Stimulated activated CD8-positive, alpha-beta memory T cell treated with anti-CD3 and anti-CD28 coated beads, Interleukin-4, amount 100 ng/mL, for 24 hours (primary cell): ENCODE measurements around the gene DUSP12.
A peak's percentile ranks its signal among the peaks of the same experiment; 100 is the strongest.
"Not testable (repeated sequence)": the region's sequence is repeated elsewhere in the genome, so short reads cannot be mapped to it uniquely, and the experiment has no call there.

Experiments used
- DNase-seq: peaks from one replicate; pipeline ENCODE4 v3.0.0-alpha.2; 2020; ENCODE audit warnings: low read depth

DUSP12 gene

DNA sequence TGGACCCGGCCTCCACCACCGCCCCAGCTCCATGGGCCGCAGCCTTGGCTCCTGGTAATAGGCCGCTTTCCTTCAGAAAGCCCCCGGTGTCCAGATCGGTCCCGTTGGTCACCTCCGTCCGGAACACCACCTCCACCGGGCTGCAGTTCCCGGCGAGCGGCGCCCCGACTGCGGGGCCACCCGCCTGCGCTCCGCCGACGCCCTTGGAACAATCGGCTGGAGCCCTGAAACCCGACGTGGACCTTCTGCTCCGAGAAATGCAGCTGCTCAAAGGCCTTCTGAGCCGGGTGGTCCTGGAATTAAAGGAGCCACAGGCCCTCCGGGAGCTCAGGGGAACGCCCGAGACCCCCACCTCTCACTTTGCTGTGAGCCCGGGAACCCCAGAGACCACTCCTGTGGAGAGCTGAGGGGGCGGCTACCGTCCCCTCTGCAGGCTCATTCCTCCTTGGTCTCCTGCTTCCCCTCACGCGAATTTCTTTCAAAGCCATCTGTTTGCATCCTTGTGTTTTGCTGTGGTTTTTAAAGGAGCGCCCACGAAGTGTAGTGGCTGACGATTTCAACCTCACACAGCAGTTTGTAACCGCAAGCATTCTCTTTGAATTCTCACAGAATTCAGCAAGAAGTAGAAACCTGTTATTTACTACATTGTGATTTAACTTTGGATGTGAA is 22.2 kb upstream of the DUSP12 start:
- peak; percentile 11 for DNase-seq

DNA sequence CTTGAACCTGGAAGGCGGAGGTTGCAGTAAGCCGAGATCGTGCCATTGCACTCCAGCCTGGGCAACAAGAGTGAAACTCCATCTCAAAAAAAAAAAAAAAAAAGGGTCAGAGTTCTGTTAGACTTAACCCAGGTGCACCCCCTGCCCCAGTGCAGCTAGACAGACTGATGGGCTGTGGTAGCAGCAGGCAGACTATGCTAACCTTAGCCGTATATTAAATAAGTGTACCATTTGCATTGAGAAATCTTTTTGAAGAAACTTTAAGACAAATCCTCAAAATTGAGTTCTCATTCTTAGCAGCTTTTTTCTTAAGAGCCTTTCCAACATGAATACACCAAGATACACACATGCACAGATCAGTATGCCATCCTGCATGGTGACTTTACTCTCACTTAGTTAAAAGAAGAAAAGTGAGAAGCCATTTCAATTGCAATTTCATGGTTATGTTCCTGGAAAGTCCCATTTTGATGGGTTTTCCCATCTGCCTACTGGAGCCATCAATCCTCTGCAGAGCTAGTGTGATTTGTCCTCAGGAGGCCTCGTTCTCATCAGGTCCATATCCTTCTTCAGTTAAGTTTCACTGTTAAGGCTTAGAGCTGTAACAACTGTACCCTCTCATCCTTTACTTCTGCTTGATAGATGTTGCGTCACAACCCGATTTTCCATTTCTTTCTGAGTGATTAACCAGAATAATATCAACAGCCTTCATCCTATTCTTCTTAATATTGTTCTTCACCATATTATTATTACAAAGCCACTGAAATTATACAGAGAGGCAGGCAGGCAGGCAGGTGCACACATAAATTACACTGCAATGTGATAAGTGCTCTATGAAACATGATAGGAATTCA is 21.0 kb upstream of the DUSP12 start:
- no peak for DNase-seq

GRCh38 chr1:161730050-161730564 is 19.5 kb upstream of the DUSP12 start:
- DNase-seq = peak; percentile 29

DNA sequence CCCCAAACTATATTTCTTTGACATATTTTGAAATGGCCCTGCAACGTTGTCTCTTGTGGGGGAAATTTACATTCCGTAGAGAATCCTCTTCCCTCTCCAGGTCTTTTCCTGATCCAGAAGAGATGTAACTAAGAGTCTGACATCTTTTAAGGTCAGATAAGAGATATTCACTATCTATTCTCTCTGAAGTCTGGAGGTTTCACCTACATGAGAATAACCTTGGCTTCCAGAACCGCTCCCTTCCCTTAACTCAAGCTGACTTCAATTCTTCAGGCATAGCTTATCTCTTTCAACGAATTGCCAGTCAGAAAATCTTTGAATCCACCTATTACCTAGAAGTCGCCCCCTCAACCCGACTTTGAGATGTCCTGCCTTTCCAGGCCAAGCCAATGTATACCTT is 18.3 kb upstream of the DUSP12 start:
- DNase-seq = no peak

DNA sequence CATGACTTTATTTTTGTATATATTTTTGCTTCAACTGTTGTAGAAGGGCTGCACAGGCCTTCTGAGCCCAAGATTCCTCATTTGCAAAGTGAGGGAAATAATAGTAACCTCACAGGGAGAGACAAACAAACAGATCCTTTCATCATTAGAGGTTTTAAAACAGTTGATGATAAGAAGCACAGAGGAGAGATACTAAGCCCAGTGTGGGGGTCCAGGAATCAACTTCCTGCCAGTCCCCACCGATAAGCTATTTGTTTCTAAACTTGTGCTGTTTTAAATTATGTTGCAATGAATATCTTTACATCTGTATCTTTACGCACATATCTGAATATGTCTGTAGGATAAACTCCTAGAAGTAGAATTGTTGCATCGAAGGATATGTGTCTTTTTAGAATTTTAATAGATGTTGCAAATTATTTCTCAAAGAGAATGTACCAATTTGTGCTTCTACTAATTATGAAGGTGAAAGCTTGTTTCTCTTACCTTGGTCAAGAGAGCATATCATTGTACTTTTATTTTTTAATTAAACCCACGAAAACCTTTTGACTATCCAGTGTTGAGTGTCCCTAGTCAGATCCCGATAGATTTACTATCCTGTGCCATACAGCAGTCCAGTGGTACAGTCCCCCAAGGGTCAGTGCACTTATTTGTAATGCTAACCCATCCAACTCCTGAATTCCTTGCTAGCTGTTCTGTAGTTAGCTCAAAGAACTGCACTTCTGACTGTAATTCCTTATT is 17.4 kb upstream of the DUSP12 start:
- no peak for DNase-seq

- no peak for DNase-seq
Measured at GRCh38 chr1:161733526-161733925, 16.1 kb upstream of the DUSP12 start.

- DNase-seq = no peak
Measured at GRCh38 chr1:161735837-161736236, 13.7 kb upstream of the DUSP12 start.

- DNase-seq = no peak
Measured at GRCh38 chr1:161736335-161736969, 13.1 kb upstream of the DUSP12 start.

GRCh38 chr1:161737625-161738024 is 12.0 kb upstream of the DUSP12 start:
- DNase-seq = no peak

- peak; percentile 49 for DNase-seq
Measured at GRCh38 chr1:161738627-161739287, 10.8 kb upstream of the DUSP12 start.

GRCh38 chr1:161739865-161740566 is 9.6 kb upstream of the DUSP12 start:
- DNase-seq = no peak

- DNase-seq = no peak
Measured at GRCh38 chr1:161740921-161741320, 8.7 kb upstream of the DUSP12 start.

DNA sequence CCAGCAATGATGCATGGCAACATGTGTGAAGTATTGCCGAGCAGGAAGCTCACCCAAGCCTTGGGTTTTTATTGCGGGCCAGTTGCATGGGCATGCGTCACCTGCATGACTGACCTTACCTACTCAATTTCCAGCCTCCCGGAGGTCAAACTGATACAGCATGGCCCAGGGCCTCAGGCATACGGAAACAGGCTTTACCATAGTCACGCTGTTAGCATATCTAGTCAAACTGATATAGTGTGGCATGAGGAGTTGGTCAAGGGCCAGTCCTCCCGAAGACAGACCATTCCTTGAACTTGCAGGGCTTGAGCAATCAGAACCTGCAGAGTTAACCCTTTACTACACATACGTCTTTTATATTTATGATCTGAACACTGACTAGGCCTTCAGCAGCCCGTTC is 6.4 kb upstream of the DUSP12 start:
- DNase-seq = no peak

DNA sequence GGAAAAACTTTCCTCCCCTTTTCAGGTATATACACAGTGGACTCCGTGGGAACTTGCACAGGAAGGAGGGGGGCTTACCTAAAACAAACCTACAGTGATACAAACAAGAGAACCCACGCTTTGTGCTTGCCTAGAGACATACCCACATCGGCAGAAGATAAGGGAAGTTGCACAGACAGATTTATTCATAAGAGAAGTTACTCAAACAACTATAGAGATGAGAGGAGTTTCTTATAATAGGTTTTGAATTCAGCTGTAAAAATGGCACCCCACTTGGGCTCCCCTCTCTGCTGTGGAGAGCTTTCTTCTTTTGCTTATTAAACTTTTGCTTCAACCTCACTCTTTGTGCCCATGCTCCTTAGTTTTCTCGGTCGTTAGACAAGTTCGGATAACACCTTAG is 1.8 kb upstream of the DUSP12 start:
- DNase-seq = no peak

GRCh38 chr1:161763522-161764098 is 14.0 kb downstream of the DUSP12 start:
- DNase-seq = no peak

DNA sequence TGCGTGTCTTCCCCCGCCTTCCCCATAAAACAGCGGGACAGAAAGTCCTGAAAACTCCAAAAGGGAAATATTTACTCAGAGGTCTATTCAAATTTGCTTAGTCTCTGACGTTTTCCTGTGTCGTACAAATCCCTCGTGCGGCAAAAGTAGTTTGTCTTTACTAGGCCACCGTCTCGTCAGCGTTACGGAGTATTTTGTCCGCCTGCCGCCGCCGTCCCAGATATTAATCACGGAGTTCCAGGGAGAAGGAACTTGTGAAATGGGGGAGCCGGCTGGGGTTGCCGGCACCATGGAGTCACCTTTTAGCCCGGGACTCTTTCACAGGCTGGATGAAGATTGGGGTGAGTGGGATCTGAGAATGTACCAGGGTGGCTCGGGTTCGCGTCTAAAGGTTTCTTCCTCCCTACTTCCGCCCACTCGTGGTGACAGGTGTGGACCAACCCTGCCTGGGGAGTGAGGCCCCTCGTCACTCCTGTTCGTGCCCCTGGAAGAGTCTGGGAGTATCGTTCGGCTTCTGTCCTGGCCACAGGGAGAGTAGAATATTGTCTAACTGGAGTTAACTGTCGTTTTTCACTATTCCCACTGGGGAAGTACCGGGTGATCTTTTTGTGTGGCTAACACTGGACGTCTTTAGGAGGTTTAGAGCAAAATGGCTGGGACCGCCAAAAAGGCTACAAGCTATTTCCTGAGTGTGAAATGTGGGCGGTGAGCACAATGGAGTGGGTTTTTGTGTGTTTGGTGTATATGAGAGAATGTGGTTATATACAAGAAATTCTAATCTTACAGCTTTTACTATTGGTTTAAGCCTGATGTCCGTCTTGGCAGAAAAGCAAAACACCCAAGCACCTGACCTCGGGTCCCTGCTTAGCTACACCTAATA is 16.8 kb downstream of the DUSP12 start, which contains the start of gene ATF6:
Gene ATF6, plus strand, starts transcription at position 219 of the 880 bp plus-strand sequence. Its CDS starts 41 bp downstream, at position 260.
- peak; percentile 70 for DNase-seq

DNA sequence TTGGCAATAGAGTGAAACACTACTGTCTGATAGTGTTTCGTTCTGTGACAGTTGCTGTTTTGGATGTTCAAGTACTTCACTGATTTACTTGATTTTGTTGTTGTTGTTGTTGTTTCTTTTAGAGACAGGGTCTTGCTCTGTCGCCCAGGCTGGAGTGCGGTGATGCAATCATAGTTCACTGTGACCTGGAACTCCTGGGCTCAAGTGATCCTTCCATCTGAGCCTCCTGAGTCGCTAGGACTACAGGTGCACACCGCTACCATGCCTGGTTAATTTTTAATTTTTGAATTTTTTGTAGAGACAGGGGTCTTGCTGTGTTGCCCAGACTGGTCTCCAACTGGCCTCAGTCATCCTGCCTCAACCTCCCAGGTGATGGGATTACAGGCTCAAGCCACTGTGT is 18.9 kb downstream of the DUSP12 start:
- DNase-seq = no peak

GRCh38 chr1:161768986-161769672 is 19.5 kb downstream of the DUSP12 start:
- no peak for DNase-seq

GRCh38 chr1:161769673-161770045 is 20.1 kb downstream of the DUSP12 start:
- DNase-seq = not testable (repeated sequence)
